Mesothelial cell of epicardium (in vitro differentiated cells): Measurements from ENCODE around the gene CST7. TPM values are rescaled to one million over a fixed set of nuclear protein-coding genes. Genes with fewer than 3 reads are reported as not detected.
A peak's percentile ranks its signal among the peaks of the same experiment; 100 is the strongest.
"Not testable (repeated sequence)": the region's sequence is repeated elsewhere in the genome, so short reads cannot be mapped to it uniquely, and the experiment has no call there.

ENCODE experiments used
- DNase-seq, 2 experiments: peaks; one replicate each; pipeline ENCODE4 v3.0.0; 2021; ENCODE audit warnings: low spot score in 2 of 2; ENCODE audit not compliant: unreplicated experiment in 2 of 2
- H3K27ac Mint-ChIP-seq: 2 replicates; pipeline ENCODE4 v1.8.0; 2021; ENCODE audit warnings: mixed read lengths
- H3K27me3 Mint-ChIP-seq: 2 replicates; pipeline ENCODE4 v1.8.0; 2021; ENCODE audit warnings: low read depth, mixed read lengths
- H3K36me3 Mint-ChIP-seq: 2 replicates; pipeline ENCODE4 v1.8.0; 2021; ENCODE audit warnings: mixed read lengths
- H3K4me1 Mint-ChIP-seq: 2 replicates; pipeline ENCODE4 v1.8.0; 2021; ENCODE audit warnings: mixed read lengths
- H3K4me3 Mint-ChIP-seq: 2 replicates; pipeline ENCODE4 v1.8.0; 2021; ENCODE audit warnings: mild to moderate bottlenecking, moderate library complexity, mixed read lengths
- H3K9me3 Mint-ChIP-seq: 2 replicates; pipeline ENCODE4 v1.8.0; 2021; ENCODE audit warnings: mixed read lengths
- total RNA-seq: library from RNA; stranded (reverse); gene quantifications from 3 replicates; pipeline ENCODE4 v1.2.1, GENCODE V29; 2021
- TF ChIP-seq, protein P1 (sequence below): fragments of 200-600 bp; sonication (generic); IDR thresholded peaks from one replicate; pipeline ENCODE4 v1.5.0; 2021; ENCODE audit warnings: antibody characterized with exemption; ENCODE audit not compliant: unreplicated experiment

Gene CST7
- total RNA-seq, 1 donor from 2014 or later: not detected

DNA sequence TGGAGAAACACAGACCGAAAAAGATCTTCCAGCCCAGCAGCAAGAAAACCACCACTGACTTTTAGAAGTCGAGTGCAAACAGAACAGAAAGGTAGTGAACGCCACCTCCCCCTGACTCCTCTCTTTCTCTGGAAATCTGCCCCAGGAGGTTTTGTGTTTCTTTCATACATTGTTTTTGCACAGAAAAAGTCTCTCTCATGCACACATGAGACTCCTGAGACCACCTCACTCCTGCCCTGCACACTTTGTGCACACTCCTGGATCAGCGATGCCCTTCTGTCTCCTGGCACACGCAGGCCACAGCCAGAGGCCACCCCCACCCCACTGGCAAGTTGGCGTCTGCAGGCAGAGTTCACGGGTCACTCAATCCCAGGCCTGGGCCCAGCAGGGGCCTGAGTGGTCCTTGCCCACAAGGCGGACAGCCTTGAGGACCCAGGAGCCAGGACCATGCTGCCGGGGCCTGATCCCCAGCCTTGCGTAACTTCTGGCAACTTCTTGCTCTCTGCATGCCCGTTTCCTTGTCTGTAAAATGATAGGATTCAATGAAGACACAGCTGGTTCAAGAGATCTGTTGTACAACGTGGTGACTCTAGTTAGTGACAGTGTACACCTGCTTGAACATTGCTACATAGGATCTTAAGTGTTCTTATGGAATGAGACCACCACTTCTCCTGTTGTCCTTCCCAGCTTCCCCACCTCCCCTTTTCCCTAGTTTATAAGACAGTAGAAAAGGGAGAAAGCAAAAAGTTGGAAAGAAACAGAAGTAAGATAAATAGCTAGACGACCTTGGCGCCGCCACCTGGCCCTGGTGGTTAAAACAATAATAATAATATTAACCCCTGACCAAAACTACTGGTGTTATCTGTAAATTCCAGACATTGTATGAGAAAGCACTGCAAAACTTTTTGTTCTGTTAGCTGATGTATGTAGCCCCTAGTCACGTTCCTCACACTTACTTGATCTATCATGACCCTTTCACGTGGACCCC is 30.2 kb upstream of the CST7 start:
- H3K9me3 Mint-ChIP-seq: peaks cover 7% of the 10 kb centered on the region
- peaks cover 19% of the 10 kb centered on the region for H3K4me1 Mint-ChIP-seq

DNA sequence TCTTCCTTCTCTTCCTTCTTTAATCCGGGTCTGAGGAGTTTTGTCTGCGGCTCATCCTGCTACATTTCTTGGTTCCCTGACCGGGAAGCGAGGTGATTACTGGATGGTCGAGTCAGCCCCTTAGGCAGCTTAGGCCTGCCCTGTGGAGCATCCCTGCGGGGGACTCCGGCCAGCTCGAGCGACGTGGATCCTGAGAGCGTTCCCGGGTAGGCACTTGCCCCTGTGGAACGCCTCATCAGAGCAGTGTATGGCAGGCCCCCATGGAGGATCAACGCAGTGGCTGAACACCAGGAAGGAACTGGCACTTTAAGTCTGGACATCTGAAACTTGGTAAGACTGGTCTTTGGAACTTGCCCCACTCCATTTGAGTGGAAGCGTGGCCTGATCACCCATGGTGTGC is 29.4 kb upstream of the CST7 start:
- not testable (repeated sequence) for DNase-seq, H3K9me3 Mint-ChIP-seq, H3K4me3 Mint-ChIP-seq, H3K36me3 Mint-ChIP-seq, H3K27ac Mint-ChIP-seq, H3K27me3 Mint-ChIP-seq
- H3K4me1 Mint-ChIP-seq: peaks cover 19% of the 10 kb centered on the region

More for the DNA sequence above, 30.2 kb upstream of the CST7 start:
- no peaks in the 10 kb centered on the region for H3K27me3 Mint-ChIP-seq
- no peak for DNase-seq
- H3K4me3 Mint-ChIP-seq: peak overlapping the region; percentile 51
- TF ChIP-seq, protein P1, sequence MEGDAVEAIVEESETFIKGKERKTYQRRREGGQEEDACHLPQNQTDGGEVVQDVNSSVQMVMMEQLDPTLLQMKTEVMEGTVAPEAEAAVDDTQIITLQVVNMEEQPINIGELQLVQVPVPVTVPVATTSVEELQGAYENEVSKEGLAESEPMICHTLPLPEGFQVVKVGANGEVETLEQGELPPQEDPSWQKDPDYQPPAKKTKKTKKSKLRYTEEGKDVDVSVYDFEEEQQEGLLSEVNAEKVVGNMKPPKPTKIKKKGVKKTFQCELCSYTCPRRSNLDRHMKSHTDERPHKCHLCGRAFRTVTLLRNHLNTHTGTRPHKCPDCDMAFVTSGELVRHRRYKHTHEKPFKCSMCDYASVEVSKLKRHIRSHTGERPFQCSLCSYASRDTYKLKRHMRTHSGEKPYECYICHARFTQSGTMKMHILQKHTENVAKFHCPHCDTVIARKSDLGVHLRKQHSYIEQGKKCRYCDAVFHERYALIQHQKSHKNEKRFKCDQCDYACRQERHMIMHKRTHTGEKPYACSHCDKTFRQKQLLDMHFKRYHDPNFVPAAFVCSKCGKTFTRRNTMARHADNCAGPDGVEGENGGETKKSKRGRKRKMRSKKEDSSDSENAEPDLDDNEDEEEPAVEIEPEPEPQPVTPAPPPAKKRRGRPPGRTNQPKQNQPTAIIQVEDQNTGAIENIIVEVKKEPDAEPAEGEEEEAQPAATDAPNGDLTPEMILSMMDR: no peak
- no peak overlapping the region for H3K27ac Mint-ChIP-seq
- H3K36me3 Mint-ChIP-seq: peaks cover 3% of the 10 kb centered on the region

DNA sequence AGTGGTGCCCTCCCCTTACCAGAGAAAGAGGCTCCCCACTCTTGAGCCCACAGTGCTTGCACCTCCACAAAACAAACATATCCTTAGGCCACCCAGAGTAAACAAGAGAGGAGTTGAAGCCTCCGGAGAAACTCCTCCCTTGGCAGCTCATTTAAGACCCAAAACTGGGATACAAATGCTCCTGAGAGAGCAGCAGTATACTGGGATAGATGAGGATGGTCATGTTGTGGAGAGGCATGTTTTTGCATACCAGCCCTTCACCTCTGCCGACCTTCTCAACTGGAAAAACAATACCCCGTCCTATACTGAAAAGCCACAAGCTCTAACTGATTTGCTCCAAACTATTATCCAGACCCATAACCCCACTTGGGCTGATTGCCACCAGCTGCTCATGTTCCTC is 28.4 kb upstream of the CST7 start:
- not testable (repeated sequence) for H3K27me3 Mint-ChIP-seq, H3K36me3 Mint-ChIP-seq, H3K27ac Mint-ChIP-seq, H3K4me3 Mint-ChIP-seq, H3K9me3 Mint-ChIP-seq, DNase-seq
- H3K4me1 Mint-ChIP-seq: peaks cover 19% of the 10 kb centered on the region

GRCh38 chr20:24929259-24929658 is 19.8 kb upstream of the CST7 start:
- H3K27me3 Mint-ChIP-seq, H3K9me3 Mint-ChIP-seq: not testable (repeated sequence)

DNA sequence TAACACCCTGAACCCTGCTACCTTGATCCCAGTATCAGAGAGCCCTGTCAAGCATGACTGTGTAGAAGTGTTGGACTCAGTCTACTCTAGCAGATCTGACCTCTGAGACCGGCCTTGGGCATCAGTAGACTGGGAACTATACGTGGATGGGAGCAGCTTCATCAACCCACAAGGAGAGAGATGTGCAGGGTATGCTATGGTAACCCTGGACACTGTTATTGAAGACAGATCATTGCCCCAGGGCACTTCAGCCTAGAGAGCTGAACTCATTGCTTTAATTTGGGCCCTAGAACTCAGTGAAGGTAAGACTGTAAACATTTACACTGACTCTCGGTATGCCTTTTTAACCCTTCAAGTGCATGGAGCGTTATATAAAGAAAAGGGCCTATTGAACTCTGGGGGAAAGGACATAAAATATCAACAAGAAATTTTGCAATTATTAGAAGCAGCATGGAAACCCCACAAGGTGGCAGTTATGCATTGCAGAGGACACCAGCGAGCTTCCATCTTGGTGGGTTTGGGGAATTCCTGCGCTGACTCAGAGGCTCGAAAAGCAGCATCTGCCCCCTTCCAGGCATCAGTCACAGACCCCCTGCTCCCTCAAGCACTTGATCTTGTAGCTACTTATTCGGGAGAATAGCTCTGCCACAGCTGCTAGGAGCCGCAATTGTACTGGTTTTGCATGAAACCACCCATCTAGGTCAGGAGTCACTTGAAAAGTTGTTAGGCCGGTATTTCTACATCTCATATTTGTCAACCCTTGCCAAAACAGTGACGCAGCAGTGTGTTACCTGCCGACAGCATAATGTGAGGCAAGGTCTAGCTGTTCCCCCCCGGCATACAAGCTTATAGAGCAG is 19.0 kb upstream of the CST7 start:
- Mint-ChIP-seq H3K27ac (peak overlapping the region; percentile 98), H3K4me3 (peak overlapping the region; percentile 54), H3K4me1 (peaks cover 21% of the 10 kb centered on the region)
- not testable (repeated sequence) for H3K9me3 Mint-ChIP-seq, H3K27me3 Mint-ChIP-seq, H3K36me3 Mint-ChIP-seq
- peak in 1 of 2 experiments; percentile 45 for DNase-seq

More at GRCh38 chr20:24929259-24929658, 19.8 kb upstream of the CST7 start:
- not testable (repeated sequence) for H3K36me3 Mint-ChIP-seq, H3K4me3 Mint-ChIP-seq, DNase-seq
- Mint-ChIP-seq H3K4me1 (peaks cover 21% of the 10 kb centered on the region), H3K27ac (peak overlapping the region; percentile 98)

GRCh38 chr20:24930724-24931688 is 18.1 kb upstream of the CST7 start:
- TF ChIP-seq, protein P1: peak; percentile 41
- H3K36me3 Mint-ChIP-seq, H3K27me3 Mint-ChIP-seq, H3K9me3 Mint-ChIP-seq, DNase-seq: not testable (repeated sequence)
- H3K27ac Mint-ChIP-seq: peak overlapping the region; percentile 98
- H3K4me1 Mint-ChIP-seq: peaks cover 21% of the 10 kb centered on the region
- peak overlapping the region; percentile 54 for H3K4me3 Mint-ChIP-seq

DNA sequence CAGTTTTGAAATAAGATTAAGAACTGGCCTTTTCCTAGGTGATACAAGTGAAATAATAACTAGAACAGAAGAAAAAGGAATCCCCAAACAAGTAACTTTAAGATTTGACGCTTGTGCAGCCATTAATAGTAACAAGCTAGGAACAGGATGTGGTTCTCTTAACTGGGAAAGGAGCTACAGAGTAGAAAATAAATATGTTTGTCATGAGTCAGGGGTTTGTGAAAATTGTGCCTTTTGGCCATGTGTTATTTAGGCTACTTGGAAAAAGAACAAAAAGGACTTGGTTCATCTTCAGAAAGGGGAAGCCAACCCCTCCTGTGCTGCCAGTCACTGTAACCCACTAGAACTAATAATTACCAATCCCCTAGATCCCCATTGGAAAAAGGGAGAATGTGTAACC is 17.2 kb upstream of the CST7 start:
- Mint-ChIP-seq H3K4me1 (peaks cover 21% of the 10 kb centered on the region), H3K27ac (peak overlapping the region; percentile 16)
- DNase-seq, H3K9me3 Mint-ChIP-seq, H3K27me3 Mint-ChIP-seq, H3K4me3 Mint-ChIP-seq, H3K36me3 Mint-ChIP-seq: not testable (repeated sequence)
